Muscle of arm (tissue), 12 donors: ENCODE data around the gene UAP1L1. TPM values are rescaled to one million over a fixed set of nuclear protein-coding genes. Genes with fewer than 3 reads are reported as not detected.
A peak's percentile ranks its signal among the peaks of the same experiment; 100 is the strongest.
"Not testable (repeated sequence)": the region's sequence is repeated elsewhere in the genome, so short reads cannot be mapped to it uniquely, and the experiment has no call there.

Experiments used
- DNase-seq: peaks from one replicate; pipeline ENCODE4 v3.0.0-alpha.2; 2013
- polyA plus RNA-seq, 12 donors: library from polyadenylated mRNA; unstranded; fragments of 120-200 nt; gene quantifications; one replicate each; pipeline ENCODE4 v1.2.1, GENCODE V29; 2013; ENCODE audit not compliant: insufficient read length in 12 of 12

Gene UAP1L1
- polyA plus RNA-seq, 12 donors = 1.4 to 3.8 (median 1.8) TPM; not detected in 2

GRCh38 chr9:137056739-137057415 lies 20.4 kb upstream of the UAP1L1 start:
- no peak for DNase-seq

GRCh38 chr9:137057545-137057944 lies 19.8 kb upstream of the UAP1L1 start:
- DNase-seq = no peak

DNA sequence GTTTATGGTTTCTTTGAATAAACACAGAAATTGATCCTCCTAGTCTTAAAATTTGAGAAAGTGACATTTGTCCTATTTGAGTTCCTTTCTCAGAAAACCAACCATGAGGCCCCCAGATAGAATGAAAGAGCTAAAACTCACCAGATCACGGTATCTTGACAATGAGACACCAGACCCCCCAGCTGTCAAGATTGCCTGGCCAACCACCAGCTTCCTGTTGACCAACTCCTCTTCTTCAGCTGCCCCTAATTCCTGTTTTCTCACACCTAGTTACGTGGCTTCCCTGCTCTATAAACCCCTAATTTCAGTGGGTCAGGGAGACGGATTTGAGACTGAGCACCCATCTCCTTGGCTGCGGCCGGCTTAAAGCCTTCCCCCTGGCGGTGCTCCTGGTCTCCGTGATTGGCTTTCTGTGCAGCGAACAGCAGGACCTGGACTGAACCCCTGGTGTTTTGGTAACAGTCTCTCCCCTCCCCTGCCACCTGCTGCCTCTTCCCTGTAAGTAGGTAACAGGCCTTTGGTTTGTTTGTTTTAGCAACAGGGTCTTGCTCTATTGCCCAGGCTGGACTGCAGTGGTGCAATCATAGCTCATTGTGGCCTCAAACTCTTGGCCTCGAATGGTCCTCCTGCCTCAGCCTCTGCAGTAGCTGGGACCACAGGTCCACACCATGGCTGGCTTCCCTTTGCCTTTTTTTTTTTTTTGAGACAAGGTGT lies 18.6 kb upstream of the UAP1L1 start:
- DNase-seq = no peak

DNA sequence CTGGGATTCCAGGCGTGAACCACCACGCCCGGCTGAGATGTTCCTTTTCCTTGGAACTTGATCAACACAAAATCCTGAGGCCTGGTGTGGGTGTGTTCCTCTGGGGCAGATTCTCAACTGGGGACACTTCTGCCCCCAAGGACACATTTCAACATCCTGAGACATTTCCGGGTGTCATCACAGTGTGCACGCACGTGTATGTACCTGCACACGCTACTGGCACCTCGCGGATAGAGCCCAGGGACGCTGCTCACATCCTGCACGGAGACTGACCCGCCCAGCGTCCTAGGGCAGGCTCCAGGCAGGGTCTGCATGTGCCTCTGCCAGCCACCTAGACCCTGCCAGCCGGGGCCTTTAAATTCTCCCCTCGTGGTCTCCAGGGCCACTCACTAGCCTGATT lies 14.9 kb upstream of the UAP1L1 start:
- DNase-seq = no peak

DNA sequence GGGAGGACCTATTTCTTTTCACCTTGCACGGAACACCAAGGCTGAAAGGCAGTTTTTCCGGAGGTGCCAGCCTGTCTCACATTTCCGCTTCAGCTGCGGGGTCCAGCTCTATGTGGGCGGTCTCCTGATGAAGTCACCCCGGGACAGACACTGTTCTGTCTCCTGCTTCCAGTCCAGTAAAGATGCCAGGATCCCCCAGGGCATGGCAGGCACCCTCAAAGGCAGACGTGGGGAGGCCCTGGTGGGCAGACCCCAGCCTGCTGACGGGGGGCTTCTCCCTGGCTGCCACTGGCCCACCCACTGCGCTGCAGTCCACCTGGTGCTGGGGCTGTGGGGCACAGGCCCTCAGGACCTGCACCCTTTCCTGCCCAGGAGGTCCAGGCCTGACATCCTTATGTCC lies 14.5 kb upstream of the UAP1L1 start:
- not testable (repeated sequence) for DNase-seq

GRCh38 chr9:137063311-137064026 lies 13.8 kb upstream of the UAP1L1 start:
- no peak for DNase-seq

- DNase-seq = no peak
These were observed 13.1 kb upstream of the UAP1L1 start for GRCh38 chr9:137064027-137064879.

- no peak for DNase-seq
These were observed 12.5 kb upstream of the UAP1L1 start for GRCh38 chr9:137064880-137065164.

- DNase-seq = no peak
These were observed 11.9 kb upstream of the UAP1L1 start for GRCh38 chr9:137065336-137065967.

- DNase-seq = no peak
These were observed 11.0 kb upstream of the UAP1L1 start for GRCh38 chr9:137066096-137066861.

DNA sequence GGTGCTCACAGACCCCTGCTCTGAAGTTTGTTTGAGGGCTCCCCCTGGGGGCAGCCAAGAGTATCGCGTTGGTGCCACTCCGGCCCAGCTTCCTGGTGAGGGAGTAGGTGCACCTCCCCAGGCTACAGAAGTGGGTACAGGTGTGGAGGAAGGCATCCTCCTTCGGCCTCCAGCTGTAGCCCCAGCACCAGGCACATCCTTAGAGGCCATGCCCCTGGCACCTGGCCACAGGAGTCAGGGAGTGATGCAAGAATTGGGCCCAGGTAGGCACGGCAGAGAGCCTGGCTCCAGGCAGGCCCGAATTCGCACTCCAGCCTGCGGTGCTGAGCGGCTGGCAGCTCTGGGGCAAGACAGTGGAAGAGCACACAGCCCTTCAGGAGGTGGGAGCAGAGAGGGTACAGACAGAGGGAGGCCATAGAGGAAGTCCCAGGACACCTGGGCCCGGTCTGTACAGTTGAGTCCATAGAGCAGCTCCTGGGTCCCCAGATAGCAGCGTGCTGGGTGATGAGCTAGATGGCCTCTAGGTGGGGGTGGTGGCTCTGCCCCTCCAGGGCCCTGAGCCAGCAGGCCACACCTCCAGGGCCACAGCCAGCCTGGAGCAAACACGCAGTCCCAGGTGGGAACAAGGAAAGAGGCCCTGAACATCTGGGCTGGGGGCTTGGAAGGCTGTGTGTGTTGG lies 9.3 kb upstream of the UAP1L1 start:
- peak; percentile 76 for DNase-seq

DNA sequence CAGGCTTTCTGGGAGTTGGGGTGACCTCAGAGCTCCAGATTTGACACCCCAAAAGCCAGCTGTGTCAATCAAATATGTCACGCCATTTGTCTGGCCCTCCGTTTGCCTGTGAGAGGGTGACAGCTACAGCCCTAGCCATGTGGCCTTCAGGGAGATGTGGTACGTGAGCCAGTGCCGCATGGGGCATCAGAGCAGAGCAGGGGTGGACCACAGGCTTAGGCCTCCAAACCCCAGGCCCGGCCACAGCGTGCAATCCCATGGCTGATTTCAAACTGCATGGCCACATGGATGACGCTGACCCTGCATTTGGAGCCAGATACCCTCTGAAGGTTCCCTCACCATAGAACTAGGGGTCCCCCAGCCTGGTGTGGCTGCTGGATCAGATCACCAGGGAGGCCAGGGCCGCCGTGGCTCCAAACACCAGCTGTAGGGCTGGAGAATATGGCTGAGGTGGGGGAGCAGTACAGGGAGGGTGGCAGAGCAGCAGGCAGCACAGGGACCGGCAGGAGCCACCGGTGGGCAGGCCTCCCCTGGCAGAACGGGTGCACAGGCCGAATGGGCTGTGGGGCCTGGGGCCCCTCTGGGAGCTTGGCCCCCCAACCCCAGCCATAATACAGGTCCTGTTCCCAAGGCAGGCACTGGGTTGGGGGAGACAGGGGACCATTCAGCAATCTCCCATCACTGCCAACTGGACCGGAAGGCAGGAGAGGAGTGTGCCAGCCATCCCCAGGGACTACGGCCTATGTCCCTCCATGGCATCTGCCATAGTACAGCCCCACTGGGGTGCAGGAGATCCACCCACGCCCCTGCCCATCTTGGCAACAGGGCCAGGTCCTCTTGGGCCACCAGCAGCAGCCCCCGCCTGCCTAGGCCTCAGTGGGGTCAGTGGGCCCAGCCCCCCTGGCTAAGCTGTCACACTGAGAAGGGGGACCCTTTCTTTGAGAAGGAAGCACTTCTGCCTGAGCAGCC lies 8.5 kb upstream of the UAP1L1 start:
- no peak for DNase-seq

GRCh38 chr9:137069508-137070091 lies 7.7 kb upstream of the UAP1L1 start:
- DNase-seq = no peak

- DNase-seq = peak; percentile 84
These were observed 7.0 kb upstream of the UAP1L1 start, which contains the start of gene SAPCD2 for GRCh38 chr9:137070201-137070905. Gene SAPCD2 (minus strand): TSS chr9:137070557. CDS start chr9:137070460, 97 bp downstream.

- DNase-seq = no peak
These were observed 6.4 kb upstream of the UAP1L1 start for GRCh38 chr9:137070906-137071275.

DNA sequence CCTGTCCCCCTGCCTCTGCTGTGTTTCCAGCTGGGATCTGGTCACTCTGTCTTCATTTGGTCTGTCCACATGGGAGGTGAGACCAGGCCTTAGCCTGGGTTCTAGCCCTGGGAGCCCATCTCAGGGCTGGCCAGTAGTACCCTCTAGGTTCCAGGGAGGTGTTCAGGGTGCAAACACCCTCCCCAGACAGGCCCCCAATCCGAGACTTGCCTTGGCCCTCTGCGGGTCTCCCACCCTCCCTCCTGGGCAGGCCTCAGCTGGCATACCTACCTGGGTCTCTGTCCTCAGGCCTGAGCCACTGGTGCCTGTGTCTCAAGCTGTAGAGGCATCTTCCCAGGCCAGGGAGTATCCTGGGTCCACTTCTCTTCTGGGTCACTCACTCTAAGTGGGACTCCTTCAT lies 6.0 kb upstream of the UAP1L1 start:
- no peak for DNase-seq

DNA sequence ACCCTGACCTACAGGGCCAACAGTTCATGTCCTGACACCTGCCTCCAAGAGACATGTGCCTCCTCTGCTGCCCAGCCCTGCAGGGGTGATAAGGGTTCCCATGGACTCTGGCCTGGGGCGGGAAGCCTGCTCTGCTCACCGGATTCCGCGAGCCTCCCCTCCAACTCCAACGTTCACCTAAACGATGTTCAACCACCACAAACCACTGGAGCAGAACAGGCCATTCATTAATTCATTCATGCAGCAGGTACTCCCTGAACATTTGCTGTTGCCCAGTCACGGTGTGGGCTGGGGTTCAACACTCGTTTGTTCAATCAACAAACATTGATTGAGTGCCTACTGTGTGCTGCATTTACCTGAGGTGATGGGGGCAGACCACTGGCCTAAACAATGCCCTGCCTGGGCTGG lies 3.3 kb upstream of the UAP1L1 start:
- no peak for DNase-seq
